ENCODE results near the gene MATN4. TPM values are rescaled to one million over a fixed set of nuclear protein-coding genes. Genes with fewer than 3 reads are reported as not detected.

MATN4 gene
- total and polyA plus RNA-seq, 2 of the 13 experiments (the other 11 are each of a cell fraction or from before 2014, with no cell fraction given) = not detected

DNA sequence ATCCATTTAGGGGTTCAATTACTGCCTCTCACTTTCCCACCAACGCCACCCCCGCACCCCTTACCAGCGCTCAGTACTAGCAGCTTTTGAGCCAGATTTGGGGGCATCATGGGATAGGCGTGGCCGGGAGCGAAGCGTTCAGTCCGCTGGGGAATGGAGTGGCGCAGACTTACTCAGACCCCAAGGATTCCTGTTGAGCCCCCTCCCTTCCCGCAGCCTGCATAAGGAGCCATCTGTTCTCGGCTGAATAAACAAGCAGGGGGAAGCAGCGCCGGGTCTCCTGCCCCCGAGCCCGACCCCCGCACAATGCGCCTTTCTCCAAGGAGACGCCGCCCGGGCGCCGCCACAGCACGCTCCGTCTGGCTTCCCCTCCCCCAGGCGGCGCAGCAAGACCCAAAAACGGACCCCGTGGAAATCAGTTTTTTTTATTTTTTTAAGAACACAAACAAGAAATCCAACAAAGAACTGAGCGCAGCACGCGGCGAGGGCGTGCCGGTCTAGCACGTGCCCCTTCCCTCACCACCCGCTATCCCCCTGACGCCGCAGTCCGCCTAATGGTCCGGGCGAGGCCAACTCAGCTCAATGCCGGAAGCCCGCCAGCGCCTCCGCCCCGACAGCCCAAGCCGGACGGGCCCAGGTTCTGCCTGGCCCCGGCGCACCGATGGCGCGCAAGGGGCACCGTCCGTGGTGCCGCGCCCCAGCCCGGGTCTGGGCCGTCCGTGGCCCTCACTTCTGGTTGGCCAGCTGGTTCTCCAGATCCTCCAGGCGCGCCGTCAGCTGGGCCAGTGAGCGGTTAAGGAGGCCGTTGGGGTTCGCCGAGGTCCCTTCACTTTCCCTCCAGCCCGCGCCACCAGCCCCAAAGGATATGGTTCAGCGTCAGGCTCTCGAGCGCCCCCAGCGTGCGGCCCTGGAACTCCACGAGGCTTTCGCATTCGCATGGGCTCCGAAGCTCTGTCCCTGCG lies 14.8 kb downstream of the MATN4 start (continued):
- TF ChIP-seq, protein P1, sequence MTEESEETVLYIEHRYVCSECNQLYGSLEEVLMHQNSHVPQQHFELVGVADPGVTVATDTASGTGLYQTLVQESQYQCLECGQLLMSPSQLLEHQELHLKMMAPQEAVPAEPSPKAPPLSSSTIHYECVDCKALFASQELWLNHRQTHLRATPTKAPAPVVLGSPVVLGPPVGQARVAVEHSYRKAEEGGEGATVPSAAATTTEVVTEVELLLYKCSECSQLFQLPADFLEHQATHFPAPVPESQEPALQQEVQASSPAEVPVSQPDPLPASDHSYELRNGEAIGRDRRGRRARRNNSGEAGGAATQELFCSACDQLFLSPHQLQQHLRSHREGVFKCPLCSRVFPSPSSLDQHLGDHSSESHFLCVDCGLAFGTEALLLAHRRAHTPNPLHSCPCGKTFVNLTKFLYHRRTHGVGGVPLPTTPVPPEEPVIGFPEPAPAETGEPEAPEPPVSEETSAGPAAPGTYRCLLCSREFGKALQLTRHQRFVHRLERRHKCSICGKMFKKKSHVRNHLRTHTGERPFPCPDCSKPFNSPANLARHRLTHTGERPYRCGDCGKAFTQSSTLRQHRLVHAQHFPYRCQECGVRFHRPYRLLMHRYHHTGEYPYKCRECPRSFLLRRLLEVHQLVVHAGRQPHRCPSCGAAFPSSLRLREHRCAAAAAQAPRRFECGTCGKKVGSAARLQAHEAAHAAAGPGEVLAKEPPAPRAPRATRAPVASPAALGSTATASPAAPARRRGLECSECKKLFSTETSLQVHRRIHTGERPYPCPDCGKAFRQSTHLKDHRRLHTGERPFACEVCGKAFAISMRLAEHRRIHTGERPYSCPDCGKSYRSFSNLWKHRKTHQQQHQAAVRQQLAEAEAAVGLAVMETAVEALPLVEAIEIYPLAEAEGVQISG (CRISPR knock-in tag; IDR thresholded peaks at IDR 0.05) = peak; percentile 47; the same call in 1 of the 2 replicates
- TF ChIP-seq, protein P2, sequence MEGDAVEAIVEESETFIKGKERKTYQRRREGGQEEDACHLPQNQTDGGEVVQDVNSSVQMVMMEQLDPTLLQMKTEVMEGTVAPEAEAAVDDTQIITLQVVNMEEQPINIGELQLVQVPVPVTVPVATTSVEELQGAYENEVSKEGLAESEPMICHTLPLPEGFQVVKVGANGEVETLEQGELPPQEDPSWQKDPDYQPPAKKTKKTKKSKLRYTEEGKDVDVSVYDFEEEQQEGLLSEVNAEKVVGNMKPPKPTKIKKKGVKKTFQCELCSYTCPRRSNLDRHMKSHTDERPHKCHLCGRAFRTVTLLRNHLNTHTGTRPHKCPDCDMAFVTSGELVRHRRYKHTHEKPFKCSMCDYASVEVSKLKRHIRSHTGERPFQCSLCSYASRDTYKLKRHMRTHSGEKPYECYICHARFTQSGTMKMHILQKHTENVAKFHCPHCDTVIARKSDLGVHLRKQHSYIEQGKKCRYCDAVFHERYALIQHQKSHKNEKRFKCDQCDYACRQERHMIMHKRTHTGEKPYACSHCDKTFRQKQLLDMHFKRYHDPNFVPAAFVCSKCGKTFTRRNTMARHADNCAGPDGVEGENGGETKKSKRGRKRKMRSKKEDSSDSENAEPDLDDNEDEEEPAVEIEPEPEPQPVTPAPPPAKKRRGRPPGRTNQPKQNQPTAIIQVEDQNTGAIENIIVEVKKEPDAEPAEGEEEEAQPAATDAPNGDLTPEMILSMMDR (CRISPR knock-in tag; IDR thresholded peaks at IDR 0.05) = peak; percentile 91
- TF ChIP-seq PHF20 (CRISPR knock-in tag; IDR thresholded peaks at IDR 0.05) = no peak
- peak; percentile 24; the same call in 1 of the 2 replicates for TF ChIP-seq SALL2 (CRISPR knock-in tag; IDR thresholded peaks at IDR 0.05)
- TF ChIP-seq, protein P3, sequence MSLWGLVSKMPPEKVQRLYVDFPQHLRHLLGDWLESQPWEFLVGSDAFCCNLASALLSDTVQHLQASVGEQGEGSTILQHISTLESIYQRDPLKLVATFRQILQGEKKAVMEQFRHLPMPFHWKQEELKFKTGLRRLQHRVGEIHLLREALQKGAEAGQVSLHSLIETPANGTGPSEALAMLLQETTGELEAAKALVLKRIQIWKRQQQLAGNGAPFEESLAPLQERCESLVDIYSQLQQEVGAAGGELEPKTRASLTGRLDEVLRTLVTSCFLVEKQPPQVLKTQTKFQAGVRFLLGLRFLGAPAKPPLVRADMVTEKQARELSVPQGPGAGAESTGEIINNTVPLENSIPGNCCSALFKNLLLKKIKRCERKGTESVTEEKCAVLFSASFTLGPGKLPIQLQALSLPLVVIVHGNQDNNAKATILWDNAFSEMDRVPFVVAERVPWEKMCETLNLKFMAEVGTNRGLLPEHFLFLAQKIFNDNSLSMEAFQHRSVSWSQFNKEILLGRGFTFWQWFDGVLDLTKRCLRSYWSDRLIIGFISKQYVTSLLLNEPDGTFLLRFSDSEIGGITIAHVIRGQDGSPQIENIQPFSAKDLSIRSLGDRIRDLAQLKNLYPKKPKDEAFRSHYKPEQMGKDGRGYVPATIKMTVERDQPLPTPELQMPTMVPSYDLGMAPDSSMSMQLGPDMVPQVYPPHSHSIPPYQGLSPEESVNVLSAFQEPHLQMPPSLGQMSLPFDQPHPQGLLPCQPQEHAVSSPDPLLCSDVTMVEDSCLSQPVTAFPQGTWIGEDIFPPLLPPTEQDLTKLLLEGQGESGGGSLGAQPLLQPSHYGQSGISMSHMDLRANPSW (CRISPR knock-in tag; IDR thresholded peaks at IDR 0.05; ENCODE audit: borderline replicate concordance) = peak; percentile 68; the same call in 1 of the 2 replicates
- TF ChIP-seq ZNF788 (CRISPR knock-in tag; IDR thresholded peaks at IDR 0.05; ENCODE audit: borderline replicate concordance) = no peak
- TF ChIP-seq LCORL (IDR thresholded peaks at IDR 0.05) = no peak
- no peak for TF ChIP-seq LCORL (CRISPR knock-in tag; IDR thresholded peaks at IDR 0.05)
- TF ChIP-seq, protein P4, sequence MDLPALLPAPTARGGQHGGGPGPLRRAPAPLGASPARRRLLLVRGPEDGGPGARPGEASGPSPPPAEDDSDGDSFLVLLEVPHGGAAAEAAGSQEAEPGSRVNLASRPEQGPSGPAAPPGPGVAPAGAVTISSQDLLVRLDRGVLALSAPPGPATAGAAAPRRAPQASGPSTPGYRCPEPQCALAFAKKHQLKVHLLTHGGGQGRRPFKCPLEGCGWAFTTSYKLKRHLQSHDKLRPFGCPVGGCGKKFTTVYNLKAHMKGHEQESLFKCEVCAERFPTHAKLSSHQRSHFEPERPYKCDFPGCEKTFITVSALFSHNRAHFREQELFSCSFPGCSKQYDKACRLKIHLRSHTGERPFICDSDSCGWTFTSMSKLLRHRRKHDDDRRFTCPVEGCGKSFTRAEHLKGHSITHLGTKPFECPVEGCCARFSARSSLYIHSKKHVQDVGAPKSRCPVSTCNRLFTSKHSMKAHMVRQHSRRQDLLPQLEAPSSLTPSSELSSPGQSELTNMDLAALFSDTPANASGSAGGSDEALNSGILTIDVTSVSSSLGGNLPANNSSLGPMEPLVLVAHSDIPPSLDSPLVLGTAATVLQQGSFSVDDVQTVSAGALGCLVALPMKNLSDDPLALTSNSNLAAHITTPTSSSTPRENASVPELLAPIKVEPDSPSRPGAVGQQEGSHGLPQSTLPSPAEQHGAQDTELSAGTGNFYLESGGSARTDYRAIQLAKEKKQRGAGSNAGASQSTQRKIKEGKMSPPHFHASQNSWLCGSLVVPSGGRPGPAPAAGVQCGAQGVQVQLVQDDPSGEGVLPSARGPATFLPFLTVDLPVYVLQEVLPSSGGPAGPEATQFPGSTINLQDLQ (CRISPR knock-in tag; IDR thresholded peaks at IDR 0.05) = no peak
- TF ChIP-seq ZSCAN25 (CRISPR knock-in tag; IDR thresholded peaks at IDR 0.05) = no peak
- no peak for TF ChIP-seq ZBTB1 (CRISPR knock-in tag; IDR thresholded peaks at IDR 0.05; ENCODE audit: borderline replicate concordance)
- TF ChIP-seq, protein P5, sequence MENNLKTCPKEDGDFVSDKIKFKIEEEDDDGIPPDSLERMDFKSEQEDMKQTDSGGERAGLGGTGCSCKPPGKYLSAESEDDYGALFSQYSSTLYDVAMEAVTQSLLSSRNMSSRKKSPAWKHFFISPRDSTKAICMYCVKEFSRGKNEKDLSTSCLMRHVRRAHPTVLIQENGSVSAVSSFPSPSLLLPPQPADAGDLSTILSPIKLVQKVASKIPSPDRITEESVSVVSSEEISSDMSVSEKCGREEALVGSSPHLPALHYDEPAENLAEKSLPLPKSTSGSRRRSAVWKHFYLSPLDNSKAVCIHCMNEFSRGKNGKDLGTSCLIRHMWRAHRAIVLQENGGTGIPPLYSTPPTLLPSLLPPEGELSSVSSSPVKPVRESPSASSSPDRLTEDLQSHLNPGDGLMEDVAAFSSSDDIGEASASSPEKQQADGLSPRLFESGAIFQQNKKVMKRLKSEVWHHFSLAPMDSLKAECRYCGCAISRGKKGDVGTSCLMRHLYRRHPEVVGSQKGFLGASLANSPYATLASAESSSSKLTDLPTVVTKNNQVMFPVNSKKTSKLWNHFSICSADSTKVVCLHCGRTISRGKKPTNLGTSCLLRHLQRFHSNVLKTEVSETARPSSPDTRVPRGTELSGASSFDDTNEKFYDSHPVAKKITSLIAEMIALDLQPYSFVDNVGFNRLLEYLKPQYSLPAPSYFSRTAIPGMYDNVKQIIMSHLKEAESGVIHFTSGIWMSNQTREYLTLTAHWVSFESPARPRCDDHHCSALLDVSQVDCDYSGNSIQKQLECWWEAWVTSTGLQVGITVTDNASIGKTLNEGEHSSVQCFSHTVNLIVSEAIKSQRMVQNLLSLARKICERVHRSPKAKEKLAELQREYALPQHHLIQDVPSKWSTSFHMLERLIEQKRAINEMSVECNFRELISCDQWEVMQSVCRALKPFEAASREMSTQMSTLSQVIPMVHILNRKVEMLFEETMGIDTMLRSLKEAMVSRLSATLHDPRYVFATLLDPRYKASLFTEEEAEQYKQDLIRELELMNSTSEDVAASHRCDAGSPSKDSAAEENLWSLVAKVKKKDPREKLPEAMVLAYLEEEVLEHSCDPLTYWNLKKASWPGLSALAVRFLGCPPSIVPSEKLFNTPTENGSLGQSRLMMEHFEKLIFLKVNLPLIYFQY (CRISPR knock-in tag; IDR thresholded peaks at IDR 0.05; ENCODE audit: borderline replicate concordance) = 0 out of 2 replicates have a peak, but pooled peaks have one; percentile 31
- TF ChIP-seq SSRP1 (CRISPR knock-in tag; IDR thresholded peaks at IDR 0.05) = no peak
